ENCODE results near the gene UBXN6.

UBXN6 gene

GRCh38 chr19:4402171-4403004, 55.2 kb downstream of the UBXN6 start, which contains the start of gene CHAF1A:
CHAF1A (plus strand) TSS chr19:4402640; CDS start chr19:4402763, 123 bp downstream.
- peak; percentile 99 to 100 for DNase-seq

DNA sequence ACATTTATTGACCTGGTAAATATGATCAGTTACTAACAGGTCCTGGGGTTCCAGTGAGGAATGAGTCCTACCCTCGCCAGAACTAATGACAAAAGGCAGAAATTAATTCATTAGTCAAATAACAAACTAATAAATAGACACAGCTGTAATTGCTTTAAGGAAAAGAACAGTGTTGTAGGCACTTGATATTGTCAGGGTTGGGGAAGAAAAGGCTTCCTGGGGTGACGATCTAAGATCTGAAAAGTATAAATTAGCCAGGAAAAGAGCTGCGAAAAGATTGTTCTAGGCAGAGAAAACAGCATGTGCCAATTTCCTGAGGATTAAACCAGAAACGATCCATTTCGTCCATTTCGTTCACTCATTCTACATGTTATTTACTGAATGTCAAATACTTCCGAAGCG, 55.8 kb downstream of the UBXN6 start:
- DNase-seq, result no peak

GRCh38 chr19:4400135-4400936, 57.3 kb downstream of the UBXN6 start, which contains the start of gene SH3GL1:
SH3GL1 (minus strand) TSS chr19:4400547; CDS start chr19:4400368, 179 bp downstream.
- DNase-seq, result peak; percentile 91 to 92

GRCh38 chr19:4399812-4400134, 57.8 kb downstream of the UBXN6 start:
- DNase-seq, result peak in 1 of 2 donors; percentile 17

- no peak for DNase-seq
These were observed 60.4 kb downstream of the UBXN6 start for GRCh38 chr19:4396949-4397783.
